GM18909 (cell line): ENCODE measurements around the gene SORBS2.

ENCODE experiments used
- ATAC-seq: cut with Tn5 transposase; IDR thresholded peaks from one replicate; pipeline ENCODE4 v1.9.1; 2021; ENCODE audit warnings: mild to moderate bottlenecking; ENCODE audit not compliant: unreplicated experiment, poor library complexity

SORBS2 gene

DNA sequence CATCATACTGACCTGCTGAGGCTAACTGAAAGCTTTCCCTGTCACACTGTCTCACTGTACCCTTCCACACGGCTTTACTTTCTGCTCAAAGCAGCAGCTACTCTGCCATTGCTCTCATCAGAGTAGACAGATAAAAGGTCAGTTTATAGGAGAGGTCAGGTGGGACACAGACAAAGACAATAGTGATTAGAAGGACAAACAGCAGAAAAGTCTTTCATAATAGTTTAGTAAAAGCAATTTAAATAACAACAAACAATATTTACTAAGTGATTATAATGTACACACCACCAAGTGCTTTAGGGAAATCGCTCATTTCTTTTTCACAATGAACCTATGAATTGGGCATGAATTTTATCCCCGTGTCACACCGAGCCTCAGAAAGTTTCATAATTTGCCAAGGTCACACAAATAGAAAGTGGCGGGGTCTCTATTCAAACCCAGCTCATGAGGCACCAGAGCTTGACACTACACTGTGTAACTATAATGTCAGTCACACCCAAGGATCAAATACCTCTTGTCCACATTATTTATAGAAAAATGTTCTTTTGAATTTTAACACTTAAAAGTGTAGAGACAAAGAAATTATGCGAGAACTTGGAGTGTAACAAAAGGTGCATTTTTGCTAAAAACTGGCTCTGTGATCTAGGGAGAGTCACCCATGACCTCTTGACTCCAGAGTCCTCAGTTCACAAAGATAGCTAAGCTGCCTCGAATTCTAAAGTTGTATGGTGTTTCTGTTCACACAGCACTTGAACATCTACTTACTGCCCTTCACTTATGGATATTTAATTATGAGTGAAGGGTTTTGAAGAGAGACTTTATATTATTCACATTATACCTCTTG is 24.5 kb upstream of the SORBS2 start:
- ATAC-seq, result no peak

GRCh38 chr4:185835814-185836213 is 23.8 kb upstream of the SORBS2 start:
- ATAC-seq, result no peak

DNA sequence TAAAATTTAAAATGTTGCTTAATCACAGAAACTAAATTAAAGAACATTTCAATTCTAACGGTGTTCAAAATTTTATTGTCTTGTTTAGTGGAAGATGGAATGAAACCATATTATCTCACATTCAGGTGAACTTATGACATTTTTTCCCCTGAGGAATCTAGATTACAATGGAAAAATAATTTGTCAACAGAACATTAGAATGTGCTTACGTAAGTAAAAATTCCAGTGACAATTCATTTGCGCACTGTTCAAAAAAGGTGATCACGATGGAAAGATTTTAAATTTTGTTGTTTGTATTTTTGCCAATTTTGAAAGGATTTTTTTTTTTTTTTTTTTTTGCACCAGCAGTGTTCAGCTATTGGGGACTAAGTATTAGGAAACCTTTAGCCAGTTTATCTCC is 23.3 kb upstream of the SORBS2 start:
- no peak for ATAC-seq

DNA sequence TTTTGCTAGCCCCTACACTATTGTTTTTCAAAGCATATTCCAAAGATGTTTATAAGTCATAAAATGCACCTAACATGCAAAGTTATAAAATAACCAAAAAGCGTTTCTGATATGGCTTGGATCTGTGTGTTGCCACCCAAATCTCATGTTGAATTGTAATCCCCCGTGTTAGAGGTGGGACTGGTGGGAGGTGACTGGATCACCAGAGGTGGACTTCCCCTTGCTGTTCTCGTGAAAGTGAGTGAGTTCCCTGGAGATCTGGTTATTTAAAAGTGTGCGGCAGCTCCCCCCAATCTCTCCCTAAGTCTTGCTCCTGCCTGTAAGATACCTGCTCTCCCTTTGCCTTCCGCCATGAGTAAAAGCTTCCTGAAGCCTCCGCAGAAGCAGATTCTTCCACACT is 22.8 kb upstream of the SORBS2 start:
- ATAC-seq, result no peak

- no peak for ATAC-seq
Measured at GRCh38 chr4:185834088-185834487, 22.1 kb upstream of the SORBS2 start.

DNA sequence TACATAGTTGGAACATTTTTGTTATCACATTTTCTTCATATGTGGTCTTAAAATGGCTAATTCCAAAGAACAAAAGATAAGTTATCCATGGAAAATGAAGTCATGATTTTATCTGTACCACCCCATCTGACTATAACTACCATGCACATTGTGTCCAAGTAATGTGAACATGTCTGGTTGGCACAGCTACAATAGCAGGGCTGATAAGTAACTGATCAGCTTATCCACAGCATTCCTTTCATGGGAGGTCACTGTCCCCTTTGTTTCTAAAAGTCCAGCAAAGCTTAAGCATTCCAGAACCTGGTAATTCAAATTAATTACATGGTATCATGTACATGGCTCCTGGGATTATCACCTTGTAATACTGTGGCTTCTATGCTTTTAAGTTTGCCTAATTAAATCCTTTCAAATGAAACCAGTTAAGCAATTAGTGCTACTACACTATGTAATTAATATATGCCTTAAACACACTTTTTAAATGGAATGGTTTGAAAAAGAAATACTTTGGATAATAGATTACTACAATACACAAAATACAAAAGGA is 21.1 kb upstream of the SORBS2 start:
- no peak for ATAC-seq

- ATAC-seq, result no peak
Measured at GRCh38 chr4:185831125-185831815, 19.3 kb upstream of the SORBS2 start.

DNA sequence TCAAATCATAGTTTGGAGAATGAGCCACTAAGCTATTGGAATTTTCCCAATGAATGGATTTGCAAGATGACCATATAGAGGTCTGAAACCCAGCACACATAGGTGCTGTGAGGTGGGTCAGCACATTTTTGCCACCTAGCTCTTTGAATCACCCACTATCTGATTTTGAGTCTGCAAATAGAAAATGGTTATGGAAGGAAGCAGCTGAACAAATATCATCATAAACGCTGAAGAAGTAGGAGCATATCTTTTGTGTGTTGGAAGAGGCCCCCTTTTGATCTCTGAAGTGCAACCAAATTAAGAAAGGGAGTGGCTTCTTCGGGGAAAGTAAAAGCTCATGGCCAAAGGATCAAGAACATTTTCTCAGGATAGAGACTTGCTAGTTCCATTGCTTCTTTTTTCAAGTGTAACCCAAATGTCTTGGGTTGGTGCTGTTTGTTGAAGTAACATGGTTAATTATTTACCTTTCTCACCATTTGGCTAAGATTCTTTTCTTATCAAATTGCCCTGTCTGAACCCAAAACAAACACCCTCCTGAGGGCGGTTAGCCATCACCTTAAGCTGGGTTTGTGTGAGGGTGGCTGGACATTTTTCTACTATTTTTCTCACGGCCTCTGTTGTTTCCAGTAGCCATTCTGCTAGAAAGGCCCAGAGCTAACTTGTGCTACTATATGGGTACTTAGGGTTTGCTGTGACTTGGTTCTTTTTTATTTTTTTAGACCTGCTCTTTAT is 18.4 kb upstream of the SORBS2 start:
- ATAC-seq, result no peak

GRCh38 chr4:185826381-185826780 is 14.4 kb upstream of the SORBS2 start:
- ATAC-seq, result no peak

- no peak for ATAC-seq
Measured at GRCh38 chr4:185825737-185826136, 13.7 kb upstream of the SORBS2 start.

- no peak for ATAC-seq
Measured at GRCh38 chr4:185822791-185823190, 10.8 kb upstream of the SORBS2 start.

DNA sequence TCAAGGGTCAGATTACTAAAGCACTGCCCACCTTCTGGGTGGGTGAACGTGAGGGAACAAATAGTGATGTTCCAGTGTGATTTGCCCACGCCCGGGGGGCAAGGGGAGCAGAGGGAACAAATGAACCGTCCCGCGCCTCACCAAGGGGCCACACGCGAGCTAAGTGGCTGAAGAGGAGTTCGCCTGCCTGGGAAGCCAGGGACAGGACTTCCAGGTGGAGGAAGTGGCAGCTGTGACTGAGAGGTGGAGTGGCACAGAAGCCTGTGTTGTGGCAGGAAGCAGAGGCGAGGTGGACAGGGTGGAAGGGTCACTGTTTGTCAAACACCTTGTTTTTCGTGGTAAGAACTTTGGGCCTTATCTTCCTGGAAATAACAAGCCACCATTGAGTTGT is 9.0 kb upstream of the SORBS2 start:
- ATAC-seq, result no peak

GRCh38 chr4:185820146-185821028 is 8.4 kb upstream of the SORBS2 start:
- no peak for ATAC-seq

DNA sequence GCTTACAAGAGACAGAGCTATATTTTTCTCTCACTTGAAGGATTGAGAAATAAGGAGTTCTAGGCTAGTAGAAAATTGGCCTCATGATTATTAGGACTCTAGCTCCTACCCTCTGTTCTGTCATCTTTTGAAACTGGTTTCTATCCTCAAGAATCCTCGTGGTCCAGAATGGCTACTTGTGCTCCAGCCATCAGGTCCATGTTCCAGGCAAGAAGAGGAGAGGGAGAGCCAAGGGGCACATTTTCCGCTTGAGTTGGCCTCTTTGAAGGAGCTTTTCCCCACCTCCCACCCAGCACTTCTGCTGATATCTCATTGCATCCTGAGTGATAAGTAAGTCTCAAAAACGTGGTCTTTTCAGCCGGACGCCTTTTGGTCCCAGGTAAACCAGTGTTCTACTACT is 7.2 kb upstream of the SORBS2 start:
- ATAC-seq, result no peak

DNA sequence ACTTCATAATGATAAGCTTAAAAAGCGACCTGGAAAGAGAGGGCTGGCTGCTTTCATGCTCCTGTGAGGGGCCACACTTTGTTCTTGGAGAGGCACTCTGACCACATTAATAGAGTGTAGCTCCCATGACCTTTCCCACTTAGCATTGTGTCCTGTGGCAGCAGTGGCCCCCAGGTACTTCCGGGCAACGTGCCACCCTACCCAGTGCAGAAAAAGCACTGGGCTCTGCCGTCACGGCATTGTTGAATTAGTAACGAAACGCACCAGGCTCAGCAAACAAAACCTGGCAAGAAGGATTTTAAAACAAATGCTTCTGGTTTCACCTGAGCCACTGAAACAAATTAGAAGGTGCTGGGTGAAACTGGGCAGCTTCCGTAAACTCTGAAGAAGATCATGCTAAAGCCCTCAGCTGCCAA is 5.4 kb upstream of the SORBS2 start:
- ATAC-seq, result peak; percentile 73

DNA sequence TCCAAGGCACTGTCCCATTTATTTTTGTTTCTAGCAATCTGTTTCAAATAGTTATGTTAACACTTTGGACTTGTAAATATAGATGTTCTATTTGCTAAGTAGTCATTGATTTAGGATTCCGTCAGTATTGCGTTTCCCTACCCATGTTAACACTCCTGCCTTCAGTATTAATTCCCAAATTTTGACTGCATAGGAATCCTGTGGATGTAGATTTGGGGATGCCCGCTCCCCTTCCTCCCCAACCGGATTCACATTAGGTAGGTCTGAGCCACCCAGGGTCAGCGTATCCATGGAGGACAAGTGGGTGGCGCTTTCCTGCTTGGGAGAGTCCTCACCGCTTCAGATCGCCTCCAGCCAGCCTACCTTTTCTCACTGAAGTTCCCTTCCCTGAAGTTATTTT is 1.1 kb upstream of the SORBS2 start:
- ATAC-seq, result no peak

GRCh38 chr4:185810746-185811508 is 1.1 kb downstream of the SORBS2 start:
- no peak for ATAC-seq

- no peak for ATAC-seq
Measured at GRCh38 chr4:185809533-185810071, 2.4 kb downstream of the SORBS2 start.

DNA sequence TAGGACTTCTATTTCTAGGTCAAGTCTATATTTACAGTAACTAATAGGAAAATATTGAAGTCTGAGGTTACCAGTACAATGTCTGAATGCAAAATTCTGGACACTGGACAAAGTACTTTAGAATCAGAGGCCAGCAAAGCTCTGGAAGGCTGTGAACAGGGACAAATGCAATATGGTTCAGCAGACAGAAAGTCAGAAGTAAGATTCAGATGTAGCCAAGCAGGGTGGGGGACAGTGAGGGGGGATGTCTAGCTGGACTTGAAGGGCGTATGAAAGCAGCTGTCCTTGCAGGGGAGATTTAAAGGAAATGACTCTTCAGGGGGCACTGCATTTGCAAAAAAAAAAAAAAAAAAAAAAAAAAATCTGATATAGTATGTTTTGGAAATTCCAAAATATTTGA is 2.9 kb downstream of the SORBS2 start:
- ATAC-seq, result no peak
